Gastroesophageal sphincter (tissue), 4 donors: ENCODE results near the gene PSAP. TPM values are rescaled to one million over a fixed set of nuclear protein-coding genes. Genes with fewer than 3 reads are reported as not detected.

Source experiments
- ATAC-seq: fragments of 150-250 bp; one replicate; pipeline ENCODE4 v1.9.1; 2016; ENCODE audit warnings: mild to moderate bottlenecking, moderate library complexity
- H3K27ac ChIP-seq, 4 donors: fragments of 200-600 bp; sonication (generic) in 3 of 4; 1 replicate in 3 of 4; 2 replicates in 1 of 4; pipeline ENCODE4 v1.5.1; 2016 to 2019
- H3K27me3 ChIP-seq: fragments of 200-600 bp; sonication (generic); one replicate; pipeline ENCODE4 v1.5.1; 2019
- H3K36me3 ChIP-seq, 2 donors: fragments of 200-600 bp; sonication (generic); one replicate each; pipeline ENCODE4 v1.5.1; 2019; ENCODE audit warnings: control low read depth in 1 of 2
- H3K4me1 ChIP-seq, 3 donors: fragments of 200-600 bp; sonication (generic); 1 replicate in 2 of 3; 2 replicates in 1 of 3; pipeline ENCODE4 v1.5.1; 2016 to 2019; ENCODE audit warnings: control low read depth in 2 of 3
- H3K4me3 ChIP-seq, 2 donors: fragments of 200-600 bp; sonication (generic); one replicate each; pipeline ENCODE4 v1.5.1; 2019; ENCODE audit warnings: mild to moderate bottlenecking in 1 of 2, moderate library complexity in 1 of 2
- H3K9me3 ChIP-seq, 3 donors: fragments of 200-600 bp; sonication (generic); one replicate each; pipeline ENCODE4 v1.5.1; 2017 to 2019; ENCODE audit warnings: control low read depth in 2 of 3
- EP300 ChIP-seq: sonication (generic); formaldehyde crosslinking; IDR thresholded peaks from one replicate; pipeline ENCODE4 v1.6.1; 2017; ENCODE audit warnings: antibody characterized with exemption, mild to moderate bottlenecking
- POLR2A ChIP-seq, 2 donors: fragments of 450-650 bp; IDR thresholded peaks; one replicate each; pipeline ENCODE4 v1.6.1; 2017; ENCODE audit warnings: antibody characterized with exemption in 2 of 2, mild to moderate bottlenecking in 2 of 2, moderate library complexity in 1 of 2
- POLR2AphosphoS5 ChIP-seq: sonication (generic); formaldehyde crosslinking; IDR thresholded peaks from one replicate; pipeline ENCODE4 v1.6.1; 2017; ENCODE audit warnings: antibody characterized with exemption
- WGBS, 2 donors: methylation state at CpG; one replicate each; pipeline ENCODE4 v1.1.5; 2018; ENCODE audit warnings: low coverage in 1 of 2; 5-methylcytosine and 5-hydroxymethylcytosine counted together
- small RNA-seq, 4 donors: library from RNA; depleted of rRNA; stranded (forward); fragments of <200 nt; gene quantifications; one replicate each; pipeline ENCODE3, GENCODE V24; 2016
- total RNA-seq, 4 donors: library from RNA; depleted of rRNA; stranded (reverse); fragments of >200 nt; gene quantifications; one replicate each; pipeline ENCODE4 v1.1.0, GENCODE V29; 2016
- TF ChIP-seq, protein P1 (sequence below), 4 experiments: fragments of 200-600 bp in 2 of 4; fragments of 450-650 bp in 2 of 4; sonication (generic) in 1 of 4; IDR thresholded peaks; one replicate each; pipeline ENCODE4 v1.5.1; 2017 to 2019; ENCODE audit warnings: antibody characterized with exemption in 4 of 4, mild to moderate bottlenecking in 2 of 4, moderate library complexity in 2 of 4

PSAP gene
- total RNA-seq, 4 donors from 2014 or later: 604 to 881 (median 718) TPM

GRCh38 chr10:71770255-71770654 is 80.8 kb downstream of the PSAP start:
- ATAC-seq: no peak
- H3K4me3 ChIP-seq: peak overlapping the region in 1 of 2 donors; percentile 81
- WGBS, 2 donors: no CpG with 5 or more reads among the region's 3 CpGs
- H3K9me3 ChIP-seq: no peaks in the 10 kb centered on the region
- TF ChIP-seq POLR2AphosphoS5: no peak
- TF ChIP-seq, protein P1, sequence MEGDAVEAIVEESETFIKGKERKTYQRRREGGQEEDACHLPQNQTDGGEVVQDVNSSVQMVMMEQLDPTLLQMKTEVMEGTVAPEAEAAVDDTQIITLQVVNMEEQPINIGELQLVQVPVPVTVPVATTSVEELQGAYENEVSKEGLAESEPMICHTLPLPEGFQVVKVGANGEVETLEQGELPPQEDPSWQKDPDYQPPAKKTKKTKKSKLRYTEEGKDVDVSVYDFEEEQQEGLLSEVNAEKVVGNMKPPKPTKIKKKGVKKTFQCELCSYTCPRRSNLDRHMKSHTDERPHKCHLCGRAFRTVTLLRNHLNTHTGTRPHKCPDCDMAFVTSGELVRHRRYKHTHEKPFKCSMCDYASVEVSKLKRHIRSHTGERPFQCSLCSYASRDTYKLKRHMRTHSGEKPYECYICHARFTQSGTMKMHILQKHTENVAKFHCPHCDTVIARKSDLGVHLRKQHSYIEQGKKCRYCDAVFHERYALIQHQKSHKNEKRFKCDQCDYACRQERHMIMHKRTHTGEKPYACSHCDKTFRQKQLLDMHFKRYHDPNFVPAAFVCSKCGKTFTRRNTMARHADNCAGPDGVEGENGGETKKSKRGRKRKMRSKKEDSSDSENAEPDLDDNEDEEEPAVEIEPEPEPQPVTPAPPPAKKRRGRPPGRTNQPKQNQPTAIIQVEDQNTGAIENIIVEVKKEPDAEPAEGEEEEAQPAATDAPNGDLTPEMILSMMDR (IDR thresholded peaks at IDR 0.05): no peak
- TF ChIP-seq POLR2A (IDR thresholded peaks at IDR 0.05): no peak
- TF ChIP-seq EP300: no peak
- H3K4me1 ChIP-seq: peaks cover 6 to 97% (median 65%) of the 10 kb centered on the region in 3 donors
- no peaks in the 10 kb centered on the region for H3K27me3 ChIP-seq
- H3K27ac ChIP-seq: peak overlapping the region in 3 of 4 donors; percentile 90 to 95 (median 94)
- H3K36me3 ChIP-seq: no peaks in the 10 kb centered on the region

GRCh38 chr10:71769279-71769823 is 81.7 kb downstream of the PSAP start:
- Histone ChIP-seq H3K27ac (peak overlapping the region; percentile 62 to 95 (median 92)), H3K36me3 (no peaks in the 10 kb centered on the region), H3K9me3 (no peaks in the 10 kb centered on the region), H3K4me3 (peak overlapping the region in 1 of 2 donors; percentile 18), H3K27me3 (no peaks in the 10 kb centered on the region), H3K4me1 (peaks cover 13 to 99% (median 74%) of the 10 kb centered on the region in 3 donors)
- 30 to 41% methylated on average over 4 to 5 of the region's 5 CpGs for WGBS, 2 donors
- no peak for ATAC-seq
- TF ChIP-seq POLR2AphosphoS5 (no peak), POLR2A (IDR thresholded peaks at IDR 0.05) (no peak), EP300 (no peak)
- TF ChIP-seq, protein P1 (IDR thresholded peaks at IDR 0.05): no peak

GRCh38 chr10:71767420-71768035 is 83.5 kb downstream of the PSAP start:
- ATAC-seq: no peak
- 17 to 30% methylated on average over 1 to 2 of the region's 10 CpGs for WGBS, 2 donors
- Histone ChIP-seq H3K27ac (peak overlapping the region; percentile 62 to 95 (median 92)), H3K4me3 (peak overlapping the region in 1 of 2 donors; percentile 9), H3K27me3 (no peaks in the 10 kb centered on the region), H3K9me3 (no peaks in the 10 kb centered on the region), H3K4me1 (peaks cover 13 to 100% (median 82%) of the 10 kb centered on the region in 3 donors), H3K36me3 (peaks cover 0 to 10% of the 10 kb centered on the region in 2 donors)
- TF ChIP-seq POLR2A (IDR thresholded peaks at IDR 0.05) (no peak), EP300 (no peak), POLR2AphosphoS5 (no peak)
- TF ChIP-seq, protein P1 (IDR thresholded peaks at IDR 0.05): no peak

DNA sequence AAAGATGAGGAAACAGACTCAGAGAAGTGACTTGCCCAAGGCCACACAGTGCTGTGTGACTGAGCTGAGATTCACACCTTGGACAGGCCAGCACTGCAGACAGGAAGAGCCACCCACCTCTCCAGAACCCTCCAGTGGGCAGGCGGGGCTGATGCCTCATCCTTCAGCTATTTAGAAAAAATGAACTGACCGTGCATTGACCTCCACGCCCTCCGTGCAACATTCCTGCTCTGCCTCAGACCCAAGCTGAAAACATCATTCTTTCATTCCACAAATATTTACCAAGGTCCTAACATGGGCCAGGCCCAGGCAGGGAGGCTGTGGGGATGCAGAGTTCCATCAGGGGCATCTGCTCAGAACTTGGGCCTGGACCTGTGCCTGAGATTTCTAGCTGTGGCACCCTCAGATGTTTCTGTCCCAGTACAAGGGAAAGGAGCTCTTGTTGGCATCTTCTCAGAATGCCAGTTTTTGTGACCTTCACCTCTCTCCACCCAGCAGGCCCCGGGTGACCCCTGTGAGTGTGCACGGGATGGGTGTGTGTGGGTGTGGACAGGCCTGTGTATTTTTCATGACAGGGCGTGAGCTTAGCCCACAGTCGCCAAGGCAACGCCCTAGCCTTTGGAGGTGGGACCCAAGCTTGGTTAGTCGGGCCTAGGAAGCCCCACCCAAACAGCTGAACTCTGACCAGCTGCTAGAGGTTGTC is 84.2 kb downstream of the PSAP start:
- TF ChIP-seq POLR2AphosphoS5: peak; percentile 86
- TF ChIP-seq POLR2A (IDR thresholded peaks at IDR 0.05): no peak
- TF ChIP-seq EP300: no peak
- TF ChIP-seq, protein P1 (IDR thresholded peaks at IDR 0.05): no peak
- Histone ChIP-seq H3K27me3 (no peaks in the 10 kb centered on the region), H3K9me3 (no peaks in the 10 kb centered on the region), H3K4me1 (peaks cover 12 to 100% (median 88%) of the 10 kb centered on the region in 3 donors), H3K4me3 (no peak overlapping the region), H3K27ac (peak overlapping the region; percentile 62 to 95 (median 92)), H3K36me3 (peaks cover 0 to 16% of the 10 kb centered on the region in 2 donors)
- peak; percentile 76 for ATAC-seq
- WGBS, 2 donors: 19 to 23% methylated on average over 3 to 4 of the region's 10 CpGs

Small RNA genes within 50 kb of the gene (small RNA-seq; reads per million reads assigned to genes)
- 0 reads per million in 4 donors for gene MIR7152
- 0 reads per million in 4 donors for gene RNU7-38P

Other genes starting within 250 kb of the PSAP start
- under 1 TPM in 1 of 4 donors, not detected in 3; 0.13 TPM for gene C10orf105, start 131.5 kb downstream of the PSAP start, total RNA-seq
- gene VSIR, start 77.7 kb downstream of the PSAP start, total RNA-seq: 10 to 100 TPM; 34.7 to 83.6 (median 61.6) TPM
- gene CHST3, start 113.1 kb upstream of the PSAP start, total RNA-seq: 10 to 100 TPM; 31.8 to 48.0 (median 37.3) TPM
- 1 to 10 TPM; 6.2 to 9.2 (median 7.9) TPM for gene SPOCK2, start 237.3 kb upstream of the PSAP start, total RNA-seq